Raji (cell line): ENCODE results near the gene CTBP2.

Experiments
- POLR2A ChIP-seq: IDR thresholded peaks from 2 replicates; pipeline ENCODE4 v1.6.1; 2011; ENCODE audit warnings: low read depth, low read length, control low read depth; ENCODE audit not compliant: insufficient read depth

The CTBP2 gene

GRCh38 chr10:125165584-125166573 lies 5.5 kb upstream of the CTBP2 start:
- TF ChIP-seq POLR2A, result no peak

- TF ChIP-seq POLR2A, result no peak
Measured at GRCh38 chr10:125164421-125164820, 4.1 kb upstream of the CTBP2 start.

GRCh38 chr10:125163803-125164202 lies 3.4 kb upstream of the CTBP2 start:
- TF ChIP-seq POLR2A, result no peak

GRCh38 chr10:125162120-125162931 lies 2.0 kb upstream of the CTBP2 start:
- no peak for TF ChIP-seq POLR2A

- no peak for TF ChIP-seq POLR2A
Measured at GRCh38 chr10:125161707-125162119, 1.4 kb upstream of the CTBP2 start.

GRCh38 chr10:125160856-125161706 lies 718 bp upstream of the CTBP2 start:
- no peak for TF ChIP-seq POLR2A

- no peak for TF ChIP-seq POLR2A
Measured at GRCh38 chr10:125159486-125159931, 854 bp downstream of the CTBP2 start.

- no peak for TF ChIP-seq POLR2A
Measured at GRCh38 chr10:125158601-125159485, 1.5 kb downstream of the CTBP2 start.

- no peak for TF ChIP-seq POLR2A
Measured at GRCh38 chr10:125158275-125158600, 2.1 kb downstream of the CTBP2 start.

GRCh38 chr10:125157505-125157904 lies 2.9 kb downstream of the CTBP2 start:
- TF ChIP-seq POLR2A, result no peak

- TF ChIP-seq POLR2A, result no peak
Measured at GRCh38 chr10:125156739-125157480, 3.5 kb downstream of the CTBP2 start.

- no peak for TF ChIP-seq POLR2A
Measured at GRCh38 chr10:125156196-125156595, 4.2 kb downstream of the CTBP2 start.

GRCh38 chr10:125155101-125155500 lies 5.3 kb downstream of the CTBP2 start:
- no peak for TF ChIP-seq POLR2A
